Effector CD8-positive, alpha-beta T cell (primary cell): Measurements from ENCODE around the gene CCDC192.

Experiments
- DNase-seq: peaks from one replicate; lab custom pipeline; 2025; lab: John Stamatoyannopoulos, UW

Gene CCDC192

DNA sequence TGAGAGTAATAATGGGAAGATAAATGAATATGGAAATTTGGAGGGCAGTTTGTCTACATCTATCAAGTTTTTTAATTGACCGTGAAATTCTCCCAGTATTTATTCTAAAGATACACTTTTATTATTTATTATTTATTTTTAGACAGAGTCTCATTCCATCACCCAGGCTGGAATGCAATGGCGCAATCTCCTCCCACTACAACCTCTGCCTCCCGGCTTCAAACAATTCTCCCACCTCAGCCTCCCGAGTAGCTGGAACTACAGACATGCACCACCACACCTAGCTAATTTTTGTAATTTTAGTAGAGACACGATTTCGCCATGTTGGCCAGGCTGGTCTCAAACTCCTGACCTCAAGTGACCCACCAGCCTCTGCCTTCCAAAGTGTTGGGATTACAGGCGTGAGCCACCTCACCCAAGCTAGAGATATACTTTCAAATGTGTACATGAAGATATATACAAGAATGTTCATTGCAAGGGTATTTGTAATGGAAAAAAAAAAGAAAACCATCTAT lies 282.7 kb downstream of the CCDC192 start:
- no peak for DNase-seq

DNA sequence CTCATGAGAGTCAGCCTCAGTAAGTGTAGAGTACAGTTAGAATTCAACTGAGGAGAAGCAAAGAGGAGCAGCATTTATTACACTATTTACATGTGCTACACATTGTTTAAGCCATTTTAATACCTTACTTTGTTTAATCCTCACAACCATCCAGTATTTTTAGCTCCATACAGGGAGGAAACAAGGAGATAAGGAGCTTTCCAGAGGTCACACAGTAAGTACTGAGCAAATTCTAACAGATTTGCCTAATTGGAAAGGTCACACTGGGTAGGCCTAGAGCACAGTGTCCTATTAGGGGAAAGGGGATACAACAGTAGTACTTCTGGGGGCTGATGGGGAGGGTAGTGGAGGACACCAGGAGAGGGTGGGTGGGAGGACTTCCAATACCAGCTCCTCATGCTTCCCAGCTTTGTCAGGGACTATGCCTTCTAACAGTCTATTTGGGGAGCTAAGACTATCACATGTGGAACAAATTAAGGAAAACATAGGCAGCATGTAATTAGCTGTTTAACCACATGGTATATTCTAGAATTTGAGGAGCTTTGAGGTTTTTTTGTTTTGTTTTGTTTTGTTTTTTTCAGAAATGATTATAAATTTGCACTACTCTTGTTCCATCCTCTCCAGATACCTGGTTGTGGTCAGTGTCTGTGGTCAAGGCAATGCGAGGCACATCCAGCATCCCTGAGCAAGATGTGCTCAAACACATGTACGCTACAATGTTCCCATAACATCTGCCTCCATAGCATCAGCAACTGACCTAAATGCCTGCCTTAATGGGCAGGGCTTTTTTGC lies 284.4 kb downstream of the CCDC192 start:
- DNase-seq: no peak

DNA sequence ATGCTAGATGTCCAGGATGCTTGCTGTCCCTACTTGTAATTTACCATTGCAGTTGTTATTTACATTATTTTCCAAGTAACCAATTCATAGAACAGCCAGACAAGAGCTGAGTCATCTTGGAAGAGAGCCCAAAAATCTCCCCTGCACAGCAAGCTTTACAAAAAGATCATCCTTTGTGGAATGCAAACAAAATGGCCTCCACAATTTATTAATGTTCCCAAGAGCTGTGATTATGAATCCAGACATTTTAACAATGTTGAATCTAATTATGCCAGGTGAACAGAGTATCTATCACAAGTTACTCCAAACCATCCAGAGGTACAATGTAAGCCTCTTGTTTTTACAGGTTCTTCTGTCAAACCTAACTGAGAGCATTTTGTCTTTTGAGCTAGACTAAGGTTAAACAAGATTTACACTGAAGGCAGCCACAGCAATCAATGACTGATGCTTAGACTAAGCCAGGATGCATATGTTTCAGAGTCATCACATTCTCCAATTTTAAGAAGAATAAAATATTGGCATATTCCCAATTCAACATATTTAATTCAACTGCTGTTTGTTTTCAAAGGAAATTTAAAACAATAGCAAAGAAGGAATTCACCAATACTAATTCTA lies 285.1 kb downstream of the CCDC192 start:
- DNase-seq: no peak
